CD4-positive, alpha-beta T cell treated with Interleukin-10 for 1 hour (primary cell): ENCODE data around the gene REV1.
"Not testable (repeated sequence)": the region's sequence is repeated elsewhere in the genome, so short reads cannot be mapped to it uniquely, and the experiment has no call there.

Experiments
- DNase-seq: peaks from one replicate; pipeline ENCODE4 v3.0.0-alpha.2; 2020

REV1 gene

GRCh38 chr2:99489761-99490622 lies at the start of gene REV1:
Gene REV1 (minus strand): TSS chr2:99490017. CDS start chr2:99464975, 25,042 bp downstream.
- peak; percentile 94 for DNase-seq

- no peak for DNase-seq
These were observed 48.2 kb upstream of the REV1 start for GRCh38 chr2:99537910-99538485.

DNA sequence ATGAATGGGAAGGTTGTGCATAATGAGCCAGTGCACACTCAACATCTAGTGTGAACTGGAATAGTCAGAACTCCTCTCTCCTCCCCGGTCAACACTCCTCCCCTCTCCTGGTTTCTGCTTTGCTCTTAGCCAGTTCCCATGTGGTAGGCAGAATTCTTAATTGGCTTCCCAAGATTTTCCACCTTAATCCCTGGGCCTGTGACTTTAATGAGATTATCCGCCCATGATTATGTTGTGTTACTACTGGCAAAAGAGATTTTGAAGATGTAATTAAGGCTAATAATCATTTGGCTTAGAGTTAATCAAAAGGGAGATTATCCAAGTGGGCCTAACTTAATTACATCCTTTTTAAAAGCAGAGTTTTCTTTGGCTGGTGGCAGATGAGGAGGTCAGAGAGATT lies 34.2 kb upstream of the REV1 start:
- DNase-seq: no peak

- no peak for DNase-seq
These were observed 32.3 kb upstream of the REV1 start for GRCh38 chr2:99522157-99522556.

DNA sequence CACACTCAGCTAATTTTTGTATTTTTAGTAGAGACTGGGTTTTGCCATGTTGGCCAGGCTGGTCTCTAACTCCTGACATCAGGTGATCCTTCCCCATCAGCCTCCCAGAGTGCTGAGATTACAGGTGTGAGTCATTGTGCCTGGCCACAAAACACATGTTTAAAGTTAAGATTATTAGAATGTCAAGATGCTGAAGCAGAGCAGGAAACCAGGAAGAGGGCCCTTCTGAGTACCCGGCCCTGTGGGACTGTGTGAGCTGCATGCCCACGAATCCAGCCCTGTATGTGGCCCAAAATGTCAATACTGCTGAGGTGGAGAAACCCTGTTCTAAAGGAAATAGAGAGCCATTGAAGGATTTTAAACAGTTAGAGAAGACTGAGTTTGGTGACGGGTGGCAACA lies 31.0 kb upstream of the REV1 start:
- DNase-seq: no peak

GRCh38 chr2:99520195-99520594 lies 30.4 kb upstream of the REV1 start:
- no peak for DNase-seq

GRCh38 chr2:99514357-99514756 lies 24.5 kb upstream of the REV1 start:
- no peak for DNase-seq

GRCh38 chr2:99512181-99512591 lies 22.4 kb upstream of the REV1 start:
- DNase-seq: no peak

DNA sequence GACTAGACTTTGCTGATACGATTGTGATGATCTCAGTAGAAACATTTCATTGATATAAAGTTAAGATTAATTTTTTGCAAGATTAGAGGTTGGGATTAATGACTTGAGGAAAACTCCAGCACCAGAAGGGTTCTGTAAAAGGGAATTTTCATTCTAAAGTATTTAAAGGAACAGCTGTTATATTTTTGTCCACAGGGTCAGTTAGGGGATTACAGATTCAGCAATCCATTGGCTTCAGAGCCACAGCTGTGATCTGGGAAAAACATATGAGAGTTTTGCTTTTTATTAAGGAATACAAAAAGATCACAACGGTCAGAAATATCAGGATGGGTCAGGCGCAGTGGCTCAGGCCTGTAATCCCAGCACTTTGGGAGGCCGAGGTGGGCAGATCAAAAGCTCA lies 19.6 kb upstream of the REV1 start:
- DNase-seq: no peak

- DNase-seq: no peak
These were observed 18.4 kb upstream of the REV1 start for GRCh38 chr2:99507937-99508818.

GRCh38 chr2:99504844-99505584 lies 15.2 kb upstream of the REV1 start:
- DNase-seq: no peak

DNA sequence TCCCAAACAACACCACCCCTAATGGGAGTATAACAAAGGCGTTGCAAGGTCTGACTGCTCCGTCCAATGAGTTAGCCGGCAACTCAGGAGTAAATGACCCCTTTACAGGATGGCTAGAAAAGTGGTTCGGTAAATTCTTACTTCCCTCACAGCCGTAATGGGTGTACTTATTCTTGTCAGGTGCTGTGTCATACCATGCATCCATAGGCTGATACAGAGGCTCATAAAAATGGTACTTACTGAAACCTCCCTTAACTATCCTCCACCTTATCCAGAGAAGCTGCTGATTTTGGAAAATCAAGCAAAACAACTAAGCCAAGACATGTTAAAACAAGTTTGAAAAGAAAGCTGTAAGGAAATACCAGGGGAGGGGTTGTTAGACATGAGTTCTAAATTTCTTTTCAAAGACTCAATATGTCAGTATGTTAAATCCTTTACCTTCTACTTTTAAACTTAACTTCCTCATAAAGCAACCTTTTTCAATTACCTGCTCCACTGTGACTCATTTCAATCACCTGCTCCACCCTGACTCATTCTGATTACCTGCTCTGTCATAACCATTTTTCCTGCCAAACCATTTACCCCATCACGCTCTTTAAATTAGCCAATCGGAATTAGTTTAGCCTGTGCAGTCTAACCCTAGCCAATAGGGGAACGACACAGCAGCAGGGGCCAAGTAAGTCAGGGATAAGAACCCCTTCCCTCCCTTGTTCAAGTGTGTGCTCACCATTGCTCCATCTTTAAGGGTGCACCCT lies 14.0 kb upstream of the REV1 start:
- DNase-seq: not testable (repeated sequence)

GRCh38 chr2:99496021-99496420 lies 6.2 kb upstream of the REV1 start:
- DNase-seq: no peak

GRCh38 chr2:99495115-99495860 lies 5.5 kb upstream of the REV1 start:
- no peak for DNase-seq

GRCh38 chr2:99492721-99493120 lies 2.9 kb upstream of the REV1 start:
- no peak for DNase-seq

DNA sequence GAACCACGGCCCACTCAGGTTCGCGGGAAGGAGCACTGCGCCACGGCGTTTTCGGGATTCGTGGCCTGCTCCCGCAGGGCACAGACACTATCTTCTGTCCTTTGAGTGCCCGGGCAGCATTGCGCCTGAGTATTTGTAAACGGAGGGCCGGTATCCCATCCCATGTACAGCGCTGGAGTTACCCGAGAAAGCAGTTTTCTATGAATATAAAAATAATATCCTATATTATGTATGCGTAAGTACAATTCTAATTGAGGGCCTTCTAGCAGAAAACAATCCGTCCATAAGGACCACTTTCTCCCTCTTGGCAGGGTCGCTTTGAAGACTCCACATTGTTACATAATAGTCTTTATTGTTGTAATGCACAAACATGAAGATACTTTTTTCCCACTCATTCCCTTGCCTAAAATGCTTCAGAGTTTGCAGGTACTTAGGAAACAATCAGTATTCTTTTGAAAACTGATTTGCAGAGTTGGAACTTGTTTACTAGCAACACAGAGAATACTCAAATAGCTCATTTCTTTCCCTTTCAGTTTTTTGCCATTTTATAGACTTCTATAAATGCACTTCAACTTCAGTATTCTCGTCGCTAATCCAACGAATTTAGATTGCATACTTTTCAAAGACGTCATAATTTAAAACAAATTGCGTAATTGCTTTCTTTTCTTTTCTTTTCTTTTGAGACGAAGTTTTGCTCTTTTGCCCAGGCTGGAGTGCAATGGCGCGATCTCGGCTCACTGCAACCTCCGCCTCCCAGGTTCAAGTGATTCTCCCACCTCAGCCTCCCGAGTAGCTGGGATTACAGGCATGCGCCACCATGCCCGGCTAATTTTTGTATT lies 1.0 kb upstream of the REV1 start:
- DNase-seq: no peak

DNA sequence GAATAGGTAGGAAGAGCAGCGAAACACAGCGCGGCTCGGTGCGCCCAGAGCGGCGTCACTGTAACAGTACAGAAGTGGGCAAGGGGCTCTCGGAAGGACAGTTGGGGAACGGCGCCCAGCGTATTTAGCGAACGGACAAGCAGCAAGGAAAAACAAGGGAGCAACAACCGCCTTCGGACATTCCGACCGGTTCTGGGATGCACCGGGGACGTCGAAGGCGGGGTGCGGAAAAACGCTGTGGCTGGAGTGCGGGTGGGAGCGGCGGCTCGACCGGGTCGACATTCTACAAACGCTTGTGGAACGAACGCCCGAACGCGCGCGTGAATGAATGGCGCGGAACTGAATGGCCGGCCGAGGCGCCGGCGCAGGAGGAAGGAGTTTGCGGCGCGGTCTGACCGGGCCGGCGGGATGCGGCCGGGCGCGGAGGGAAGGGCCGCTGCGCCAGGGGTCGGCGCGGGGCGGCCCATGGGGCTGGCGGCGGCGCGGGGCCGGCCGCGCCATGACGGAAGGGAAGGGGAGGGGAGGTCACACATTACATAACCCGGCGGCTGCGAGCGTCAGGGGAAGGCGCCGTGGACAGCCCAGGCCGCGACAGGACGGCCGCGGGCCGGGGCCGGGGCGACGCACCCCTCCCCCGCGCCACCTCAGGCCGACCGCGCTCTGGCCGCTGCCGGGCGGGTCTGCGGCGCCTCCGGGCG lies 605 bp downstream of the REV1 start:
- peak; percentile 60 for DNase-seq

GRCh38 chr2:99488539-99489062 lies 1.2 kb downstream of the REV1 start:
- peak; percentile 19 for DNase-seq

DNA sequence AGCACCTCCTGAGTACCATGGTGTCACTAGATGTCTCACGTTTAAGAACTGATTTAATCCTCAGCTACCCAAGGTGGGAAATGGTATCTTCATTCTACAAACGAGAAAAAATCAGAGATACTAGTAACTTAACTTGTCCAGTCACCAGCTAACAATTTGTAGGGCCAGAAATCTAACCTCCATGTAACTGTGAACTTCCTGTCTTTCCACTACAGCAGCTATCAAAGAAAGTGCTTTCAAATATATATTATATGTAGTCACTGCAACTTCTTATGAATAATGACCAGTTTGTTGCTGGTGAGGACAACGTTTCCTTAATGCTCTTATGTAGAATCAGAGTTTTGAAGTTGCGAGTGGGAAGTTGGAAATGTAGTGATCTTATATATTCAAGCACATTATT lies 1.9 kb downstream of the REV1 start:
- DNase-seq: no peak
